GM20000 (cell line): Measurements from ENCODE around the gene WDR45B.

Experiments
- DNase-seq: peaks from one replicate; pipeline ENCODE4 v3.0.0; 2012; ENCODE audit warnings: low spot score
- TF ChIP-seq, protein P1 (sequence below): IDR thresholded peaks from 2 replicates; pipeline ENCODE4 v1.5.1; 2012; ENCODE audit warnings: mild to moderate bottlenecking, control low read depth; ENCODE audit errors: extremely low read depth, missing control alignments

Gene WDR45B

GRCh38 chr17:82619641-82620040 lies 28.6 kb downstream of the WDR45B start:
- DNase-seq, result no peak

DNA sequence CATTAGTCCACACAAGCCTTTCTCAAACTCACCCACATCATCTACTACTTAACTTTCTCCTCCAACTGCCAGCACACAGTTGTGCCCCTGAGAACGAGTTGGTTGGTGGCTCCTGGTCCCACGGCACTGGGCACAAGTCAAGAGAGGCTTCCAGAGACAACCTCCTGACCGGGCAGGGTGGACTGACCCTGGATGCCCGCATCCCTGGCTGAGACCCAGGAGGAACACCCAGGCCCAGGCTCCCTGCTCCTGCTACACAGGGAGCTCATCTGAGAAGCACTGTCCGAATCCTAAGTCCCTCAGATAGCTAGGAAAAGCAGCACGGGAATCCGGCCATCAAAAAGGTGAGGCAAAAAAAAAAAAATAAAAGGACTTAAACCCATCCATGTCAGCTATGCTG lies 29.0 kb downstream of the WDR45B start:
- TF ChIP-seq, protein P1, sequence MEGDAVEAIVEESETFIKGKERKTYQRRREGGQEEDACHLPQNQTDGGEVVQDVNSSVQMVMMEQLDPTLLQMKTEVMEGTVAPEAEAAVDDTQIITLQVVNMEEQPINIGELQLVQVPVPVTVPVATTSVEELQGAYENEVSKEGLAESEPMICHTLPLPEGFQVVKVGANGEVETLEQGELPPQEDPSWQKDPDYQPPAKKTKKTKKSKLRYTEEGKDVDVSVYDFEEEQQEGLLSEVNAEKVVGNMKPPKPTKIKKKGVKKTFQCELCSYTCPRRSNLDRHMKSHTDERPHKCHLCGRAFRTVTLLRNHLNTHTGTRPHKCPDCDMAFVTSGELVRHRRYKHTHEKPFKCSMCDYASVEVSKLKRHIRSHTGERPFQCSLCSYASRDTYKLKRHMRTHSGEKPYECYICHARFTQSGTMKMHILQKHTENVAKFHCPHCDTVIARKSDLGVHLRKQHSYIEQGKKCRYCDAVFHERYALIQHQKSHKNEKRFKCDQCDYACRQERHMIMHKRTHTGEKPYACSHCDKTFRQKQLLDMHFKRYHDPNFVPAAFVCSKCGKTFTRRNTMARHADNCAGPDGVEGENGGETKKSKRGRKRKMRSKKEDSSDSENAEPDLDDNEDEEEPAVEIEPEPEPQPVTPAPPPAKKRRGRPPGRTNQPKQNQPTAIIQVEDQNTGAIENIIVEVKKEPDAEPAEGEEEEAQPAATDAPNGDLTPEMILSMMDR, result no peak
- DNase-seq, result no peak

More at GRCh38 chr17:82619641-82620040, 28.6 kb downstream of the WDR45B start:
- TF ChIP-seq, protein P1, result no peak

GRCh38 chr17:82616021-82616711 lies 32.1 kb downstream of the WDR45B start:
- no peak for DNase-seq
- TF ChIP-seq, protein P1, result no peak

DNA sequence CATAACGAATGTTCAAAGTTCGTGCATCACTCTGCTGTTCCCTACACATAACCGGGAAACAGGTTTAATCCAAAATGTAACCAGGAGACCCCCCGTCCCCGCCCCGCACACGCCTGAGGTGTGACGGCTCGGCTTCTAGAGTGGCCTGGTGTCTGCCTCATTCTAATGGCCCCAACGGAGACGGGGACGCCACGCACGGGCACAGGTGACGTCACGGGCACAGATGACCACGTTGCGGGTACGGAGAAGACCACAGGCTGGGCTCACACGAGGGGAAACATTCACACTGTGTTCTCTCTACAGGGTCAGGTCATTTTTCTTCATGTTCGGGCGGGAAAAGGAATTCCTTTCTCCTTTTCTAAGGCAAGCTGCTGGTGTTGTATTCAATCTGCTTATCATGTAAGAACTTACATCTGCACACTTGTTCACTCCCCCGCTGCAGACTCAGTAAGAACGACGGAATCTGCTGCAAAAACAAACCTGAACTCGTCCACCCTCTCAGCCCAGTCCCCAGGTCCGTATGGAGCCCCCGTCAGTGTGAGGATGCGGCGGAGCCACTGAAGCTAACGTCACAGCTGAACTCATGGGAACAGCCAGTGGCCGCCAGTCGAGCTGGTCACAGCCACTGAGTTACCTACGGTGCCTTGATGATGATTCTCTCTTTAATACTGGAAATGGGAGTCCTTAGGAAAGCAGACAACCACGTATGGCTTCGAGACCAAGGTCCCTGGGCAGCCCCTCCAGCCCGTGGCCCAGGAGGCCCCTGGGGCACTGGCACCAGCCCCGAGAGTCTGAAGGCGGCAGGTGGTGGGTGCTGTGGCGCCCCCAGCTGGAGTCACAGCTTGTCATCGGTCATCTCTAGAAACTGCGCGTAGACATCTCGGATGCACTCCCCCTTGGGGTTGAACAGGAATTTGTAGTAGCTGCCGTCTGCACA lies 32.9 kb downstream of the WDR45B start:
- TF ChIP-seq, protein P1, result peak; percentile 16
- no peak for DNase-seq

GRCh38 chr17:82614095-82614631 lies 34.1 kb downstream of the WDR45B start:
- TF ChIP-seq, protein P1, result no peak
- DNase-seq, result no peak

GRCh38 chr17:82613283-82614094 lies 34.8 kb downstream of the WDR45B start:
- TF ChIP-seq, protein P1, result no peak
- no peak for DNase-seq
